Natural killer cell treated with Interleukin-12 subunit alpha and Interleukin-12 subunit beta and Interleukin-15 and Interleukin-18, amount 100 ng/mL, for 72 hours (primary cell): ENCODE measurements around the gene ASPDH. TPM values are rescaled to one million over a fixed set of nuclear protein-coding genes. Genes with fewer than 3 reads are reported as not detected.

ENCODE experiments used
- ATAC-seq, 2 donors: fragments of 150-1000 bp; cut with Tn5 transposase in 1 of 2; sonication (Bioruptor Pico), chemical (Tn5 transposase) in 1 of 2; 2 replicates each; pipeline ENCODE4 v1.10.0; 2021
- DNase-seq: peaks from one replicate; pipeline ENCODE4 v3.0.0; 2022; ENCODE audit warnings: low spot score
- H3K27ac Mint-ChIP-seq, 2 donors: 1 replicate in 1 of 2; 2 replicates in 1 of 2; pipeline ENCODE4 v1.8.0; 2022; ENCODE audit warnings: mixed read lengths in 2 of 2, mild to moderate bottlenecking in 1 of 2, moderate library complexity in 1 of 2
- H3K27me3 Mint-ChIP-seq, 2 donors: 1 replicate in 1 of 2; 2 replicates in 1 of 2; pipeline ENCODE4 v1.8.0; 2022; ENCODE audit warnings: mixed read lengths in 2 of 2
- H3K36me3 Mint-ChIP-seq: one replicate; pipeline ENCODE4 v1.8.0; 2022; ENCODE audit warnings: mixed read lengths
- H3K4me1 Mint-ChIP-seq, 2 donors: 1 replicate in 1 of 2; 2 replicates in 1 of 2; pipeline ENCODE4 v1.8.0; 2022; ENCODE audit warnings: low read depth in 2 of 2, mixed read lengths in 2 of 2, mild to moderate bottlenecking in 1 of 2
- H3K4me3 Mint-ChIP-seq: one replicate; pipeline ENCODE4 v1.8.0; 2022; ENCODE audit warnings: mixed read lengths
- H3K9me3 Mint-ChIP-seq: 2 replicates; pipeline ENCODE4 v1.8.0; 2022; ENCODE audit warnings: mixed read lengths
- total RNA-seq, 2 donors: library from RNA; stranded (reverse); gene quantifications; one replicate each; pipeline ENCODE4 v1.2.3, GENCODE V29; 2022

Gene ASPDH
- not detected for total RNA-seq

GRCh38 chr19:50513746-50514345 lies at the start of gene ASPDH:
Gene ASPDH, minus strand, starts transcription at chr19:50513913. Its CDS starts 90 bp downstream, at chr19:50513823.
- H3K4me1 Mint-ChIP-seq, result peaks cover 16 to 19% of the 10 kb centered on the region in 2 donors
- H3K27me3 Mint-ChIP-seq, result no peaks in the 10 kb centered on the region
- ATAC-seq, result no peak
- H3K9me3 Mint-ChIP-seq, result no peaks in the 10 kb centered on the region
- DNase-seq, result no peak
- H3K36me3 Mint-ChIP-seq, result no peaks in the 10 kb centered on the region
- no peak within 1 kb of the TSS for H3K4me3 Mint-ChIP-seq
- H3K27ac Mint-ChIP-seq, result peak within 1 kb of the TSS in 1 of 2 donors; percentile 31

- peaks cover 5 to 10% of the 10 kb centered on the region in 2 donors for H3K4me1 Mint-ChIP-seq
- no peak for DNase-seq
- H3K27me3 Mint-ChIP-seq, result peaks cover 34 to 35% of the 10 kb centered on the region in 2 donors
Measured at GRCh38 chr19:50562996-50563395, 49.3 kb upstream of the ASPDH start.

GRCh38 chr19:50562329-50562728 lies 48.6 kb upstream of the ASPDH start:
- no peak overlapping the region for H3K4me3 Mint-ChIP-seq
- H3K9me3 Mint-ChIP-seq, result no peaks in the 10 kb centered on the region
- peaks cover 5 to 10% of the 10 kb centered on the region in 2 donors for H3K4me1 Mint-ChIP-seq
- H3K27me3 Mint-ChIP-seq, result peaks cover 34 to 35% of the 10 kb centered on the region in 2 donors
- H3K36me3 Mint-ChIP-seq, result no peaks in the 10 kb centered on the region
- DNase-seq (no peak), ATAC-seq (no peak)
- no peak overlapping the region for H3K27ac Mint-ChIP-seq

More at GRCh38 chr19:50562996-50563395, 49.3 kb upstream of the ASPDH start:
- H3K36me3 Mint-ChIP-seq, result no peaks in the 10 kb centered on the region
- no peak overlapping the region for H3K27ac Mint-ChIP-seq
- ATAC-seq, result peak in 1 of 2 donors; percentile 10
- H3K4me3 Mint-ChIP-seq, result no peak overlapping the region
- no peaks in the 10 kb centered on the region for H3K9me3 Mint-ChIP-seq

- ATAC-seq, result no peak
- Mint-ChIP-seq H3K36me3 (no peaks in the 10 kb centered on the region), H3K27me3 (peaks cover 30 to 31% of the 10 kb centered on the region in 2 donors)
Measured at GRCh38 chr19:50559636-50560035, 45.9 kb upstream of the ASPDH start.

GRCh38 chr19:50558449-50558848 lies 44.7 kb upstream of the ASPDH start:
- H3K27ac Mint-ChIP-seq, result no peak overlapping the region
- peaks cover 22 to 26% of the 10 kb centered on the region in 2 donors for H3K27me3 Mint-ChIP-seq
- H3K4me3 Mint-ChIP-seq, result no peak overlapping the region
- no peaks in the 10 kb centered on the region for H3K36me3 Mint-ChIP-seq
- H3K4me1 Mint-ChIP-seq, result peaks cover 3 to 10% of the 10 kb centered on the region in 2 donors
- no peaks in the 10 kb centered on the region for H3K9me3 Mint-ChIP-seq
- DNase-seq (no peak), ATAC-seq (no peak)

More at GRCh38 chr19:50559636-50560035, 45.9 kb upstream of the ASPDH start:
- DNase-seq, result no peak
- Mint-ChIP-seq H3K27ac (no peak overlapping the region), H3K9me3 (no peaks in the 10 kb centered on the region), H3K4me1 (peaks cover 3 to 10% of the 10 kb centered on the region in 2 donors), H3K4me3 (no peak overlapping the region)

- Mint-ChIP-seq H3K4me1 (peaks cover 3 to 10% of the 10 kb centered on the region in 2 donors), H3K27ac (no peak overlapping the region), H3K4me3 (no peak overlapping the region), H3K9me3 (no peaks in the 10 kb centered on the region), H3K36me3 (no peaks in the 10 kb centered on the region), H3K27me3 (peaks cover 26 to 30% of the 10 kb centered on the region in 2 donors)
- no peak for DNase-seq
- no peak for ATAC-seq
Measured at GRCh38 chr19:50558039-50558438, 44.3 kb upstream of the ASPDH start.

- no peaks in the 10 kb centered on the region for H3K36me3 Mint-ChIP-seq
- ATAC-seq (no peak), DNase-seq (no peak)
- peaks cover 3 to 10% of the 10 kb centered on the region in 2 donors for H3K4me1 Mint-ChIP-seq
- H3K27me3 Mint-ChIP-seq, result peaks cover 35 to 39% of the 10 kb centered on the region in 2 donors
- no peak overlapping the region for H3K4me3 Mint-ChIP-seq
- H3K9me3 Mint-ChIP-seq, result no peaks in the 10 kb centered on the region
- H3K27ac Mint-ChIP-seq, result no peak overlapping the region
Measured at GRCh38 chr19:50557009-50557613, 43.4 kb upstream of the ASPDH start.

- Mint-ChIP-seq H3K4me3 (peak overlapping the region; percentile 90), H3K9me3 (no peaks in the 10 kb centered on the region), H3K4me1 (peaks cover 6 to 10% of the 10 kb centered on the region in 2 donors), H3K27me3 (peaks cover 42 to 43% of the 10 kb centered on the region in 2 donors), H3K27ac (peak overlapping the region in 1 of 2 donors; percentile 51), H3K36me3 (no peaks in the 10 kb centered on the region)
- DNase-seq (peak; percentile 77), ATAC-seq (peak; percentile 66 to 70)
Measured at GRCh38 chr19:50556282-50557008, 42.7 kb upstream of the ASPDH start.

- Mint-ChIP-seq H3K4me1 (peaks cover 6 to 10% of the 10 kb centered on the region in 2 donors), H3K27me3 (peaks cover 43 to 46% of the 10 kb centered on the region in 2 donors), H3K4me3 (peak overlapping the region; percentile 90), H3K27ac (no peak overlapping the region), H3K36me3 (no peaks in the 10 kb centered on the region), H3K9me3 (no peaks in the 10 kb centered on the region)
- DNase-seq (no peak), ATAC-seq (no peak)
Measured at GRCh38 chr19:50555450-50556281, 42.0 kb upstream of the ASPDH start.

- H3K4me3 Mint-ChIP-seq, result peak overlapping the region; percentile 90
- no peak for ATAC-seq
- H3K27me3 Mint-ChIP-seq, result peaks cover 49 to 52% of the 10 kb centered on the region in 2 donors
Measured at GRCh38 chr19:50555033-50555432, 41.3 kb upstream of the ASPDH start.

GRCh38 chr19:50554212-50554611 lies 40.5 kb upstream of the ASPDH start:
- H3K36me3 Mint-ChIP-seq, result no peaks in the 10 kb centered on the region
- no peaks in the 10 kb centered on the region for H3K9me3 Mint-ChIP-seq
- no peak overlapping the region for H3K4me3 Mint-ChIP-seq
- no peak overlapping the region for H3K27ac Mint-ChIP-seq
- peaks cover 52 to 53% of the 10 kb centered on the region in 2 donors for H3K27me3 Mint-ChIP-seq
- ATAC-seq, result no peak
- peaks cover 6 to 10% of the 10 kb centered on the region in 2 donors for H3K4me1 Mint-ChIP-seq
- DNase-seq, result no peak

More at GRCh38 chr19:50555033-50555432, 41.3 kb upstream of the ASPDH start:
- Mint-ChIP-seq H3K27ac (no peak overlapping the region), H3K36me3 (no peaks in the 10 kb centered on the region), H3K4me1 (peaks cover 6 to 10% of the 10 kb centered on the region in 2 donors), H3K9me3 (no peaks in the 10 kb centered on the region)
- DNase-seq, result no peak

- no peak overlapping the region for H3K4me3 Mint-ChIP-seq
- H3K4me1 Mint-ChIP-seq, result peaks cover 6 to 10% of the 10 kb centered on the region in 2 donors
- H3K36me3 Mint-ChIP-seq, result no peaks in the 10 kb centered on the region
- no peaks in the 10 kb centered on the region for H3K9me3 Mint-ChIP-seq
- H3K27me3 Mint-ChIP-seq, result peaks cover 51 to 53% of the 10 kb centered on the region in 2 donors
- ATAC-seq (no peak), DNase-seq (no peak)
- H3K27ac Mint-ChIP-seq, result no peak overlapping the region
Measured at GRCh38 chr19:50553134-50553703, 39.5 kb upstream of the ASPDH start.

- Mint-ChIP-seq H3K27ac (no peak overlapping the region), H3K4me3 (no peak overlapping the region), H3K4me1 (peaks cover 6 to 10% of the 10 kb centered on the region in 2 donors), H3K9me3 (no peaks in the 10 kb centered on the region), H3K27me3 (peaks cover 51 to 53% of the 10 kb centered on the region in 2 donors), H3K36me3 (no peaks in the 10 kb centered on the region)
- DNase-seq (no peak), ATAC-seq (no peak)
Measured at GRCh38 chr19:50552540-50552939, 38.8 kb upstream of the ASPDH start.
